MG63 (cell line): ENCODE results near the gene C20orf204. TPM values are rescaled to one million over a fixed set of nuclear protein-coding genes. Genes with fewer than 3 reads are reported as not detected.

Experiments
- DNase-seq: peaks from one replicate; pipeline ENCODE4 v3.0.0-alpha.2; 2020
- H3K27me3 ChIP-seq: fragments of 250-450 bp; sonication (Bioruptor Pico); 2 replicates; pipeline ENCODE4 v1.5.1; 2020; ENCODE audit warnings: mild to moderate bottlenecking, moderate library complexity
- H3K36me3 ChIP-seq: fragments of 250-450 bp; sonication (Bioruptor Pico); 2 replicates; pipeline ENCODE4 v1.5.1; 2020; ENCODE audit warnings: mild to moderate bottlenecking, moderate library complexity
- H3K4me3 ChIP-seq: fragments of 250-450 bp; sonication (Bioruptor Pico); 2 replicates; pipeline ENCODE4 v1.5.1; 2020; ENCODE audit warnings: mild to moderate bottlenecking, moderate library complexity
- H3K9me3 ChIP-seq: fragments of 250-450 bp; sonication (Bioruptor Pico); 2 replicates; pipeline ENCODE4 v1.5.1; 2020; ENCODE audit warnings: mild to moderate bottlenecking, moderate library complexity
- total RNA-seq: library from RNA; depleted of rRNA; stranded (reverse); fragments of >200 nt; shearing (Covaris generic); gene quantifications from 2 replicates; pipeline ENCODE4 v1.2.3, GENCODE V29; 2014; ENCODE audit warnings: low replicate concordance

C20orf204 gene
- total RNA-seq, 1 experiment from 2014 or later = 0.95 TPM

GRCh38 chr20:64037498-64038213, 1.7 kb downstream of the C20orf204 start:
- H3K36me3 ChIP-seq = peaks cover 12% of the 10 kb centered on the region
- H3K4me3 ChIP-seq = no peak overlapping the region
- H3K27me3 ChIP-seq = no peaks in the 10 kb centered on the region; the same call in 1 of the 2 replicates
- H3K9me3 ChIP-seq = no peaks in the 10 kb centered on the region
- no peak for DNase-seq

- DNase-seq = no peak
- Histone ChIP-seq H3K9me3 (no peaks in the 10 kb centered on the region), H3K36me3 (peaks cover 11% of the 10 kb centered on the region), H3K27me3 (no peaks in the 10 kb centered on the region; the same call in 1 of the 2 replicates), H3K4me3 (no peak overlapping the region)
Observed at GRCh38 chr20:64038224-64038564, 2.2 kb downstream of the C20orf204 start.

GRCh38 chr20:64038565-64039292, 2.7 kb downstream of the C20orf204 start:
- peak; percentile 75 for DNase-seq
- Histone ChIP-seq H3K9me3 (no peaks in the 10 kb centered on the region), H3K36me3 (peaks cover 11% of the 10 kb centered on the region; the same call in 1 of the 2 replicates), H3K4me3 (peak overlapping the region; percentile 48), H3K27me3 (no peaks in the 10 kb centered on the region; the same call in 1 of the 2 replicates)

GRCh38 chr20:64039293-64040160, 3.5 kb downstream of the C20orf204 start:
- Histone ChIP-seq H3K4me3 (peak overlapping the region; percentile 48), H3K27me3 (no peaks in the 10 kb centered on the region; the same call in 1 of the 2 replicates), H3K36me3 (0 out of 2 replicates have a peak, but pooled peaks cover 5% of the 10 kb centered on the region), H3K9me3 (no peaks in the 10 kb centered on the region)
- no peak for DNase-seq

GRCh38 chr20:64040231-64041039, 4.5 kb downstream of the C20orf204 start:
- H3K4me3 ChIP-seq = no peak overlapping the region
- H3K36me3 ChIP-seq = no peaks in the 10 kb centered on the region
- H3K27me3 ChIP-seq = no peaks in the 10 kb centered on the region; the same call in 1 of the 2 replicates
- no peak for DNase-seq
- H3K9me3 ChIP-seq = no peaks in the 10 kb centered on the region

- DNase-seq = no peak
- Histone ChIP-seq H3K4me3 (no peak overlapping the region), H3K27me3 (no peaks in the 10 kb centered on the region; the same call in 1 of the 2 replicates), H3K9me3 (no peaks in the 10 kb centered on the region), H3K36me3 (no peaks in the 10 kb centered on the region)
Observed at GRCh38 chr20:64041040-64041780, 5.2 kb downstream of the C20orf204 start.

GRCh38 chr20:64041781-64042053, 5.7 kb downstream of the C20orf204 start:
- Histone ChIP-seq H3K36me3 (no peaks in the 10 kb centered on the region), H3K4me3 (no peak overlapping the region), H3K27me3 (no peaks in the 10 kb centered on the region; the same call in 1 of the 2 replicates), H3K9me3 (no peaks in the 10 kb centered on the region)
- no peak for DNase-seq

GRCh38 chr20:64042054-64042781, 6.2 kb downstream of the C20orf204 start:
- H3K4me3 ChIP-seq = no peak overlapping the region
- H3K9me3 ChIP-seq = no peaks in the 10 kb centered on the region
- H3K36me3 ChIP-seq = no peaks in the 10 kb centered on the region
- no peak for DNase-seq
- H3K27me3 ChIP-seq = no peaks in the 10 kb centered on the region; the same call in 1 of the 2 replicates

- Histone ChIP-seq H3K9me3 (no peaks in the 10 kb centered on the region), H3K27me3 (no peaks in the 10 kb centered on the region; the same call in 1 of the 2 replicates), H3K4me3 (no peak overlapping the region), H3K36me3 (no peaks in the 10 kb centered on the region)
- DNase-seq = no peak
Observed at GRCh38 chr20:64043768-64044167, 7.8 kb downstream of the C20orf204 start.

GRCh38 chr20:64044484-64045247, 8.7 kb downstream of the C20orf204 start:
- Histone ChIP-seq H3K36me3 (no peaks in the 10 kb centered on the region), H3K9me3 (no peaks in the 10 kb centered on the region), H3K27me3 (no peaks in the 10 kb centered on the region; the same call in 1 of the 2 replicates), H3K4me3 (no peak overlapping the region)
- DNase-seq = peak; percentile 91

- peak; percentile 41 for DNase-seq
- Histone ChIP-seq H3K4me3 (no peak overlapping the region), H3K27me3 (no peaks in the 10 kb centered on the region; the same call in 1 of the 2 replicates), H3K36me3 (no peaks in the 10 kb centered on the region), H3K9me3 (no peaks in the 10 kb centered on the region)
Observed at GRCh38 chr20:64045346-64046011, 9.5 kb downstream of the C20orf204 start.

- Histone ChIP-seq H3K4me3 (no peak overlapping the region), H3K27me3 (no peaks in the 10 kb centered on the region; the same call in 1 of the 2 replicates), H3K36me3 (no peaks in the 10 kb centered on the region), H3K9me3 (no peaks in the 10 kb centered on the region)
- no peak for DNase-seq
Observed at GRCh38 chr20:64047046-64047389, 11.0 kb downstream of the C20orf204 start.

GRCh38 chr20:64047968-64048401, 12.0 kb downstream of the C20orf204 start:
- H3K36me3 ChIP-seq = no peaks in the 10 kb centered on the region
- no peaks in the 10 kb centered on the region for H3K9me3 ChIP-seq
- H3K4me3 ChIP-seq = no peak overlapping the region
- no peaks in the 10 kb centered on the region for H3K27me3 ChIP-seq
- DNase-seq = no peak
